GM06990 (cell line): ENCODE measurements around the gene IFIH1.

Source experiments
- DNase-seq: peaks from one replicate; pipeline ENCODE4 v3.0.0-alpha.2; 2011; ENCODE audit not compliant: insufficient read length; ENCODE audit errors: extremely low read depth
- H3K27me3 ChIP-seq: replicated peaks from 2 replicates; pipeline ENCODE4 v1.6.0; 2011; ENCODE audit warnings: low read length; ENCODE audit not compliant: control insufficient read depth, insufficient read depth
- H3K36me3 ChIP-seq: 2 replicates; pipeline ENCODE4 v1.5.1; 2011; ENCODE audit warnings: low read length; ENCODE audit not compliant: control insufficient read depth, insufficient read depth
- H3K4me3 ChIP-seq: replicated peaks from 2 replicates; pipeline ENCODE4 v1.5.1; 2011; ENCODE audit warnings: low read depth, mild to moderate bottlenecking, control low read depth, low read length
- TF ChIP-seq, protein P1 (sequence below): IDR thresholded peaks from 2 replicates; pipeline ENCODE4 v1.5.1; 2011; ENCODE audit warnings: low read length, control low read depth, mild to moderate bottlenecking, inconsistent platforms; ENCODE audit not compliant: insufficient read depth, poor library complexity, severe bottlenecking

IFIH1 gene

GRCh38 chr2:162342841-162343240 is 24.4 kb upstream of the IFIH1 start:
- Histone ChIP-seq H3K36me3 (no peaks in the 10 kb centered on the region), H3K4me3 (no peak overlapping the region), H3K27me3 (no peaks in the 10 kb centered on the region)
- TF ChIP-seq, protein P1, sequence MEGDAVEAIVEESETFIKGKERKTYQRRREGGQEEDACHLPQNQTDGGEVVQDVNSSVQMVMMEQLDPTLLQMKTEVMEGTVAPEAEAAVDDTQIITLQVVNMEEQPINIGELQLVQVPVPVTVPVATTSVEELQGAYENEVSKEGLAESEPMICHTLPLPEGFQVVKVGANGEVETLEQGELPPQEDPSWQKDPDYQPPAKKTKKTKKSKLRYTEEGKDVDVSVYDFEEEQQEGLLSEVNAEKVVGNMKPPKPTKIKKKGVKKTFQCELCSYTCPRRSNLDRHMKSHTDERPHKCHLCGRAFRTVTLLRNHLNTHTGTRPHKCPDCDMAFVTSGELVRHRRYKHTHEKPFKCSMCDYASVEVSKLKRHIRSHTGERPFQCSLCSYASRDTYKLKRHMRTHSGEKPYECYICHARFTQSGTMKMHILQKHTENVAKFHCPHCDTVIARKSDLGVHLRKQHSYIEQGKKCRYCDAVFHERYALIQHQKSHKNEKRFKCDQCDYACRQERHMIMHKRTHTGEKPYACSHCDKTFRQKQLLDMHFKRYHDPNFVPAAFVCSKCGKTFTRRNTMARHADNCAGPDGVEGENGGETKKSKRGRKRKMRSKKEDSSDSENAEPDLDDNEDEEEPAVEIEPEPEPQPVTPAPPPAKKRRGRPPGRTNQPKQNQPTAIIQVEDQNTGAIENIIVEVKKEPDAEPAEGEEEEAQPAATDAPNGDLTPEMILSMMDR: no peak
- no peak for DNase-seq

GRCh38 chr2:162342321-162342720 is 23.8 kb upstream of the IFIH1 start:
- TF ChIP-seq, protein P1: no peak
- no peak for DNase-seq
- H3K36me3 ChIP-seq: peaks cover 1% of the 10 kb centered on the region; the same call in 1 of the 2 replicates
- H3K4me3 ChIP-seq: no peak overlapping the region
- no peaks in the 10 kb centered on the region for H3K27me3 ChIP-seq

DNA sequence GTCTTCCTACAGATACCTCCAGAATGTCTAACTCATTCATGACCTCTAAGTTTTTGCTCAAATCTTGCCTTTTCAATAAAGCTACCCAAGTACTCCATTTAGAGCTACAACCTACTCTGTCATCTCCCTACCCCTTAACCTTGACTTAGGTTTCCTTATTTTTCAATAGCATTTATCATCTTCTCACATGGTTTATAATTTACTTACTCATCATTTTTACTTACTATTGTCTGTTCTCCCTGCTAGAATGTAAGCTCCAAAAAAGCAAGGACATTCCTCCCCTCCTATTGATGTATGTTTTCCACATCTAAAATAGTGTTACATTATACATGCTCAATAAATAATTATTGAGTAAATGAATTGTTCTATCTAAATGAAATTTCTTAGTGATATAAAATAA is 22.3 kb upstream of the IFIH1 start:
- TF ChIP-seq, protein P1: no peak
- no peak for DNase-seq
- H3K36me3 ChIP-seq: peaks cover 1% of the 10 kb centered on the region; the same call in 1 of the 2 replicates
- no peaks in the 10 kb centered on the region for H3K27me3 ChIP-seq
- H3K4me3 ChIP-seq: no peak overlapping the region

DNA sequence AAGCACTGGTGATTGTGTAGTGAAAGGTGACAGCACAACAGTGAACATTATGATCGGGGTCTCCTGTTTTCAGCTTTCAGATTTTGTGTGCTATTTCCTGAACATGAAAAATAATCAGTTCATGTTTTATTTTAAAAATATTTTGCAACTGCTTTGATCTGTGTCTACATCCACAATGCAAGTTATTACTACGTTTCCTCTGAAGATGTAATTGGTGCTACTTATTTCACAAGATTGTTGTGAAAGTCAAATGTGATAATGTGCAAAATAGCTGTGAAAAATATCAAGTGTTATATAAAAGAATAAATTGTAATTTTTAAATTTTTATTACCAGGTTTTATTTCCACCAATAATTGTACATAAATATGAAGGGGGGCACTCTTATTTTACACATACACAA is 19.4 kb upstream of the IFIH1 start:
- H3K27me3 ChIP-seq: no peaks in the 10 kb centered on the region
- TF ChIP-seq, protein P1: no peak
- DNase-seq: no peak

DNA sequence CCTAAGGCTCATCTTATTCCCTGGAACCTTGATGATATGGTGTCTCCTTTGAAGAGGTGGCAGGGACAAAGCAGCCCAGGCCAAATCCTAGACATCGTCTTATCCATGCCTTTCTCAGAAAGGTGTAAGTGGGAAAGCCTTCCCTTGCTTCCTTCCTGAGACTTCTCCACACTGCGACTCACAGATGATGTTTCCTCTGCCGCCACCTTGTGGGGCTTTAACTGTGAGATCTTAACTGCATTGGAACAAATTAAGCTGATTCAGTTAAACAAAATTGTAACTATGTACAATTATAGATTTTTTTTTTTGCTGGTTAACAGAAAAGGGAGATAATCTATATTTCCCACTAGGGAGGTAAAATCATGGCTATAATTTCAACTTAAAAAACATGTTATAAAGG is 15.5 kb upstream of the IFIH1 start:
- no peak overlapping the region for H3K4me3 ChIP-seq
- no peak for DNase-seq
- H3K36me3 ChIP-seq: peaks cover 1% of the 10 kb centered on the region; the same call in 1 of the 2 replicates
- no peaks in the 10 kb centered on the region for H3K27me3 ChIP-seq
- TF ChIP-seq, protein P1: peak; percentile 67

More for the DNA sequence above, 19.4 kb upstream of the IFIH1 start:
- Histone ChIP-seq H3K36me3 (peaks cover 1% of the 10 kb centered on the region; the same call in 1 of the 2 replicates), H3K4me3 (no peak overlapping the region)

- no peak overlapping the region for H3K4me3 ChIP-seq
- no peaks in the 10 kb centered on the region for H3K27me3 ChIP-seq
- TF ChIP-seq, protein P1: no peak
- no peaks in the 10 kb centered on the region; the same call in none of the 2 replicates for H3K36me3 ChIP-seq
- DNase-seq: no peak
Observed at GRCh38 chr2:162330881-162331280, 12.4 kb upstream of the IFIH1 start.
